Subcutaneous abdominal adipose tissue (tissue), 5 donors: ENCODE results near the gene PMPCA.

Experiments used
- H3K27ac ChIP-seq: one replicate; pipeline ENCODE4 v1.7.0; 2013; ENCODE audit warnings: low read depth, mild to moderate bottlenecking, inconsistent platforms, low read length, moderate library complexity
- H3K27me3 ChIP-seq, 5 donors: one replicate each; pipeline ENCODE4 v1.7.0; 2013; ENCODE audit warnings: low read length in 5 of 5, inconsistent platforms in 1 of 5; ENCODE audit not compliant: control insufficient read depth in 5 of 5, insufficient read depth in 4 of 5
- H3K36me3 ChIP-seq, 5 donors: one replicate each; pipeline ENCODE4 v1.7.0; 2013; ENCODE audit warnings: low read length in 5 of 5; ENCODE audit not compliant: control insufficient read depth in 5 of 5, insufficient read depth in 5 of 5
- H3K4me1 ChIP-seq, 5 donors: one replicate each; pipeline ENCODE4 v1.7.0; 2013; ENCODE audit warnings: low read length in 5 of 5, mild to moderate bottlenecking in 3 of 5, moderate library complexity in 1 of 5; ENCODE audit not compliant: control insufficient read depth in 5 of 5, insufficient read depth in 5 of 5
- H3K4me3 ChIP-seq, 5 donors: one replicate each; pipeline ENCODE4 v1.7.0; 2013; ENCODE audit warnings: low read length in 5 of 5, low read depth in 1 of 5
- H3K9ac ChIP-seq, 5 donors: one replicate each; pipeline ENCODE4 v1.7.0; 2013; ENCODE audit warnings: low read length in 5 of 5, mild to moderate bottlenecking in 4 of 5, moderate library complexity in 3 of 5
- H3K9me3 ChIP-seq, 5 donors: one replicate each; pipeline ENCODE4 v1.7.0; 2013; ENCODE audit warnings: low read length in 5 of 5; ENCODE audit not compliant: control insufficient read depth in 5 of 5
- donor health status: healthy.
- donor health status: healthy.
- donor health status: healthy.
- donor health status: healthy.
- donor health status: healthy.

Gene PMPCA

GRCh38 chr9:136394312-136395019 lies 16.0 kb upstream of the PMPCA start:
- peaks cover 0 to 76% (median 57%) of the 10 kb centered on the region in 5 donors for H3K36me3 ChIP-seq
- no peak overlapping the region for H3K9ac ChIP-seq
- no peaks in the 10 kb centered on the region for H3K9me3 ChIP-seq
- H3K4me1 ChIP-seq, result peaks cover 9 to 41% (median 35%) of the 10 kb centered on the region in 5 donors
- H3K27me3 ChIP-seq, result no peaks in the 10 kb centered on the region
- H3K4me3 ChIP-seq, result no peak overlapping the region
- no peak overlapping the region for H3K27ac ChIP-seq

- H3K27me3 ChIP-seq, result no peaks in the 10 kb centered on the region
- H3K27ac ChIP-seq, result no peak overlapping the region
- H3K4me3 ChIP-seq, result no peak overlapping the region
- H3K36me3 ChIP-seq, result peaks cover 0 to 71% (median 51%) of the 10 kb centered on the region in 5 donors
- H3K9me3 ChIP-seq, result no peaks in the 10 kb centered on the region
- H3K4me1 ChIP-seq, result peaks cover 9 to 45% (median 37%) of the 10 kb centered on the region in 5 donors
- H3K9ac ChIP-seq, result no peak overlapping the region
Measured at GRCh38 chr9:136395020-136395340, 15.5 kb upstream of the PMPCA start.

- Histone ChIP-seq H3K4me3 (no peak overlapping the region), H3K4me1 (peaks cover 9 to 50% (median 42%) of the 10 kb centered on the region in 5 donors), H3K9me3 (no peaks in the 10 kb centered on the region), H3K27ac (no peak overlapping the region), H3K27me3 (no peaks in the 10 kb centered on the region), H3K9ac (no peak overlapping the region), H3K36me3 (peaks cover 0 to 69% (median 51%) of the 10 kb centered on the region in 5 donors)
Measured at GRCh38 chr9:136395345-136396218, 14.9 kb upstream of the PMPCA start.

GRCh38 chr9:136396219-136396515 lies 14.3 kb upstream of the PMPCA start:
- H3K36me3 ChIP-seq, result peaks cover 0 to 67% (median 50%) of the 10 kb centered on the region in 5 donors
- H3K4me1 ChIP-seq, result peaks cover 9 to 52% (median 44%) of the 10 kb centered on the region in 5 donors
- H3K27me3 ChIP-seq, result no peaks in the 10 kb centered on the region
- no peak overlapping the region for H3K4me3 ChIP-seq
- no peaks in the 10 kb centered on the region for H3K9me3 ChIP-seq
- H3K27ac ChIP-seq, result no peak overlapping the region
- H3K9ac ChIP-seq, result no peak overlapping the region

GRCh38 chr9:136397643-136398042 lies 12.8 kb upstream of the PMPCA start:
- no peak overlapping the region for H3K4me3 ChIP-seq
- no peak overlapping the region for H3K27ac ChIP-seq
- peak overlapping the region in 1 of 5 donors; percentile 17 for H3K9ac ChIP-seq
- H3K36me3 ChIP-seq, result peaks cover 0 to 63% (median 44%) of the 10 kb centered on the region in 5 donors
- H3K9me3 ChIP-seq, result no peaks in the 10 kb centered on the region
- peaks cover 7 to 38% (median 32%) of the 10 kb centered on the region in 5 donors for H3K4me1 ChIP-seq
- no peaks in the 10 kb centered on the region for H3K27me3 ChIP-seq

GRCh38 chr9:136398286-136398685 lies 12.2 kb upstream of the PMPCA start:
- Histone ChIP-seq H3K27ac (no peak overlapping the region), H3K36me3 (peaks cover 0 to 57% (median 44%) of the 10 kb centered on the region in 5 donors), H3K9ac (peak overlapping the region in 4 of 5 donors; percentile 31 to 96 (median 62)), H3K4me3 (peak overlapping the region in 1 of 5 donors; percentile 37), H3K4me1 (peaks cover 5 to 31% (median 26%) of the 10 kb centered on the region in 5 donors), H3K27me3 (no peaks in the 10 kb centered on the region), H3K9me3 (no peaks in the 10 kb centered on the region)

GRCh38 chr9:136399176-136400037 lies 11.1 kb upstream of the PMPCA start:
- Histone ChIP-seq H3K4me1 (peaks cover 5 to 24% (median 21%) of the 10 kb centered on the region in 5 donors), H3K27me3 (no peaks in the 10 kb centered on the region), H3K9me3 (no peaks in the 10 kb centered on the region), H3K27ac (no peak overlapping the region), H3K9ac (peak overlapping the region; percentile 68 to 96 (median 83)), H3K36me3 (peaks cover 0 to 57% (median 44%) of the 10 kb centered on the region in 5 donors), H3K4me3 (peak overlapping the region; percentile 54 to 91 (median 75))

- Histone ChIP-seq H3K9ac (peak within 1 kb of the TSS; percentile 68 to 96 (median 83)), H3K4me3 (peak within 1 kb of the TSS; percentile 54 to 91 (median 75)), H3K27ac (no peak within 1 kb of the TSS), H3K9me3 (no peaks in the 10 kb centered on the region), H3K36me3 (peaks cover 0 to 57% (median 44%) of the 10 kb centered on the region in 5 donors), H3K4me1 (peaks cover 5 to 24% (median 21%) of the 10 kb centered on the region in 5 donors), H3K27me3 (no peaks in the 10 kb centered on the region)
Measured at GRCh38 chr9:136400038-136400834, 10.2 kb upstream of the PMPCA start, which contains the start of gene SNAPC4. SNAPC4 (minus strand) TSS chr9:136400170; CDS start chr9:136398428, 1,742 bp downstream.
